LNCAP (cell line): ENCODE results near the gene SNRPD1.

Experiments used
- TF ChIP-seq, protein P1 (sequence below): fragments of 450-650 bp; IDR thresholded peaks from 2 replicates; pipeline ENCODE4 v1.5.1; 2017; ENCODE audit warnings: mild to moderate bottlenecking

The SNRPD1 gene

DNA sequence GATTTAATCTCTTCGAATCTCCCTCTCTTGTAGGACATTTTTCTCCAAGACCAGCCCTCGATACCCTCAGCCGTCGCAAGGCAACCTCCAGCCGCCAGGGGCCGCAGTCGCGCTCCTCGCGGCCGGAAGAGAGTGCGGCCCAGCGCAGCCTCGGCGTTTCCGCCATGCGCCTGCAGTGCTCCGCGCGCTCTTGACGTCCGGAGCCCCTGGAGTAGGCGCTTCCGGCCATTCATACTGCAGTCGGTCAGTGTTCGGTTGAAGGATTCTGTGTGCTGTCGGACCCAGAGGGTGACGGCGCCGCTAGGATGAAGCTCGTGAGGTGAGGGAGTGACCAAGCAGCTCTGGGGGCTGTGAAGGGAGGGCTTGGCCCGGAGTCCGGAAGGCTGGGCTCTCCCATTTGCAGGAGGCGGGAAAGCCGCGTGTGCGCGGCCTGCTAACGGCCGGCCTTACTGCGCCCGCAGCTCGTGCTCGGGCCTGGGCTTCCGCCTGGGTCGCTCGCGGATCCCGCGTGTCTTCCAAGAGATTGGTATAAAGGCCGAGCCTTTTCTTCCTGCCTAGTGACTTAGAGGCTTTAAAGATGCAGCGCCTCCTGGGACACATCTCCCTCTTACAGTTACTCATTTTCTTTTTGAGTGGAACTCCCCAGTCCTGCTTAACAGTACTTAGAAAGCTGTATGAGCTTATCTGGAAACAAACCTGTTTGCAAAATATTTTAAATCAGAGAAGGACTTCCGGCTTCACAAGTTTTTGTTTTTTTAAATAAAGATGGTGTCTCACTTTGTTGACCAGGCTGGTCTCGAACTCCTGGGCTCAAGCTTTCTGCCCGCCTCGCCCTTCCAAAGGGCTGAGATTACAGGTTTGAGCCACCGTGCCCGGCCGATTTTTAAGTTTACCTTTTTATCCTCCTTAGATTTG, at the start of gene SNRPD1:
Gene SNRPD1, plus strand, starts transcription at position 190 of the 915 bp plus-strand sequence. Its CDS starts 116 bp downstream, at position 306.
- TF ChIP-seq, protein P1, sequence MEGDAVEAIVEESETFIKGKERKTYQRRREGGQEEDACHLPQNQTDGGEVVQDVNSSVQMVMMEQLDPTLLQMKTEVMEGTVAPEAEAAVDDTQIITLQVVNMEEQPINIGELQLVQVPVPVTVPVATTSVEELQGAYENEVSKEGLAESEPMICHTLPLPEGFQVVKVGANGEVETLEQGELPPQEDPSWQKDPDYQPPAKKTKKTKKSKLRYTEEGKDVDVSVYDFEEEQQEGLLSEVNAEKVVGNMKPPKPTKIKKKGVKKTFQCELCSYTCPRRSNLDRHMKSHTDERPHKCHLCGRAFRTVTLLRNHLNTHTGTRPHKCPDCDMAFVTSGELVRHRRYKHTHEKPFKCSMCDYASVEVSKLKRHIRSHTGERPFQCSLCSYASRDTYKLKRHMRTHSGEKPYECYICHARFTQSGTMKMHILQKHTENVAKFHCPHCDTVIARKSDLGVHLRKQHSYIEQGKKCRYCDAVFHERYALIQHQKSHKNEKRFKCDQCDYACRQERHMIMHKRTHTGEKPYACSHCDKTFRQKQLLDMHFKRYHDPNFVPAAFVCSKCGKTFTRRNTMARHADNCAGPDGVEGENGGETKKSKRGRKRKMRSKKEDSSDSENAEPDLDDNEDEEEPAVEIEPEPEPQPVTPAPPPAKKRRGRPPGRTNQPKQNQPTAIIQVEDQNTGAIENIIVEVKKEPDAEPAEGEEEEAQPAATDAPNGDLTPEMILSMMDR, result peak; percentile 97

DNA sequence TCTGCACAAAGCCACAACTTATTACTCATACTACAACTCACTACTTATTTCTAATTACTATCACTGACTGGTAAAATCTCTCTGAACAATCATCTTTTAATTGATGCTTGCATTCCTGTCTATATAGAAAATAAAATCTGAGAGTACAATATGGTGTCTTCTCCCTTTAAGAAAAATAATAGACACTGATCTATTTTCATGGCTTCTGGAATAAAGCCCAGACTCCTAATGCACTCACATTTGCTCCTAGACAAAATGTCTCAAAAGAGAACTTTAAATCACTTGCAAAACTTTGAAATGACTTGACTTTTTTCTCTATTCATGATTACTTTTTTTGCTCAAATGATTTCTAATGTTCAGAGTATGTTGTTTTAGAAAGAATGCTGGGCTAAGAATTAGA, 40.3 kb upstream of the SNRPD1 start:
- TF ChIP-seq, protein P1, result no peak

DNA sequence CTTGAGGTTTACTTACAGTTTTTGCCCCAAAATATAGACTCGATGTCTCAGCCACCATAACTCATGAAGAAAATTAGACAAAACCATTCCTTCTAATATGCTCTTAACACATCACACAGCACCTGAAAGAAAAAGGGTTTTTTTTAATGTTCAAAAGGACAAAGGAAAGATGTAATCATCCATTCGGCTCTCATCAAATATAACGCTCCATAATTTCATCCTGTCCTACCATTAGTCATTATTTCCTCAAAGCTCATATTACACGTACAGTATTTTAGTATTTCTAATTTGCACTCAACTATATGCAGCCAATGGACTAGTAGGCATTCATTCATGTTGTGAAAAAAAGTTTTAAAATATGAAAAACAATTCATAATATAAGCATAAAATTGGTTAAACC, 36.5 kb upstream of the SNRPD1 start:
- TF ChIP-seq, protein P1, result no peak

DNA sequence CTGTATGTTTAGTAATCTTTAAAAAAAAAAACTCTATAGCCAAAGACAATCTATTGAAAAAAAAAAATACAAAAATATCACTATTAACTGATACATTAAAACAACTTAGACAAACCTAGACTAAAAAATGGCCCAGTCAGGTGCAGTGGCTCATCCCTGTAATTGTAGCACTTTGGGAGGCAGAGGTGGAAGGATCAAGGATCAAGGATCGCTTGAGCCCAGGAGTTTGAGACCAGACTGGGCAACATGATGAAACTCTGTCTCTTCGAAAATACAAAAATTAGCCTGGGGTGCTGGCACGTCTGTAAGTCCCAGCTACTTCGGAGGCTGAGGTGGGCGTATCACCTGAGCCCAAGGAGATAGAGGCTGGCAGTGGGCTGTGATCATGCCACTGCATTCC, 27.7 kb upstream of the SNRPD1 start:
- TF ChIP-seq, protein P1, result no peak

DNA sequence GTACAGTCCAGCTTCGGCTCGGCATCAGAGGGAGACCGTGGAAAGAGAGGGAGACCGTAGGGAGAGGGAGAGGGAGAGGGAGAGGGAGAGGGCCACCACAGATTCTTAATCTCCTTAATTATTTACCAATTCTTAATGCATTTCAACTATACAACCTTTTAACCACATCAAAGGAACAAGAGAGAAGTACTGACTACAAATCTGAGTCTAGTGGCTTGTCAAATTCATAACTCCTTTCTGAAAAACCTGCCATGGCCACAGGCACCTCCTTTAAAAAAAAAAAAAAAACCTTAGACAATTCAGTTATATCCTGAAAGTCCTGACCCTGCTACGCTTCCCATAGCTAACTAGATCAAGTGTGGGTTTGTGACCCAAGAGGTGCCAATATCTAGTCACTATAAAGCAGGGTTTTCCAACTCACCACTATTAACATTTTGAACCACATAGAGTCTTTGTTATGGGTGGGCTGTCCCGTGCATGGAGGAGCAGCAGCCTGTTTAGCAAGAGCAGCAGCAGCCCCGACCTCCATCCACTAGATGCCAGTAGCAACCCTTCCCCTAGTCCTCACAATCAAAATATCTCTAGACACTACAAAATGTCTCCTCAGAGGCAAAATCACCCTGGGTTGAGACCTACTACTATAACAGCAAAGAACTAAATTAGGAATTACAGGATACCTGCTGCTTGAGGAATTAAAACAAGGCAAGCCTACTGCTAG, 18.4 kb upstream of the SNRPD1 start:
- TF ChIP-seq, protein P1, result no peak

DNA sequence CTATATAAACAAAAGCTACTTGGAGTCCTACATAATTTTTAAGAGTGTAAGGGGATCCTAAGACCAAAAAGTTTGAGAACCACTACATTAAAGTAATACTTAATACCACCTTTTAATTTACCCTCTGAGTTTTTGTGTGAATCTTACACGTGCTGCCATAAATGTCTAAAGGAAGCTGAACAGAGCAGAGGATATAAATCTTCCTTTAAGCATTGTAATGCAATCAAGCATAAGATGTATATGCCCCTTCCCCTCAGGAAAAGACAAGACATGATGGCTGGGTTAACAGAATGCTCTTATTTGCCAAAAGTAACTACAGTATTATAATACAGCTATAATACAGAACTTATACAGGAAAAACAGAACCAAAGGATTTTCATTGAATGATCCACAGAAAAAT, 14.5 kb upstream of the SNRPD1 start:
- TF ChIP-seq, protein P1, result no peak

DNA sequence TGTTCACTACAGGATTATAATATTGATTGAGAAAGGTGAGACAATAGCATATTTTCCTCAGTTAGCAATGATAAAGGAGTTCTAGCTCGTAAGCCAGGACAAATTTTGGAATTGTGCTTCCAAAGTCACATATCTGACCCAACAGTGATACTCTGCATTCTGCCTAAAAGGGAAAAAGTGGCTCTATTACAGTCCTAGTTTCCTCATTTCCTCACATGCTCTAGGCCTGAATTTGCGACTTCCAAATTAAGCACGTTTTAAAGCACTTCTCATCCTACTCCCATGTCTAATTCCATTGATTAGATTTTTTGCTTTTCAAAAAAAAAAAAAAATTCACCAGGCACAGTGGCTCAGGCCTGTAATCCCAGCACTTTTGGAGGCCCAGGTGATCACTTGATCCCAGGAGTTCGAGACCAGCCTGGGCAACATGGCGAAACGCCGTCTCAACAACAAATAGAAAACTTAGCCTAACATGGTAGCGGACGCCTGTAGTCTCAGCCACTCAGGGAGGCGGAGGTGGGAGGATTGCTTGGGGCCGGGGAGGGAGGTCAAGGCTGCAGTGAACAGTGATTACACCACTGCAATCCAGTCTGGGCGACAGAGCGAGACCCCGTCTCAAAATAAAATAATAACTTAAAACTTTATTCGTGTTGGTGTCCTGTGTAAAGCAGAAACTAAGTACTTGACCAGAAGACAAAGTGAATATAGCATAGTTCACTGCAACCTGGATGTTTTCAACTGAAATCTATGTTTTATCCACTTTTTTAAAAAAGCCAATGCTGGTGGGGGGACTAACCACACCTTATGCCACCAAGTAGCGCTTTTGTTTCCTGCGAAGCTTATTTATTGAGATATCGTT, 13.2 kb upstream of the SNRPD1 start:
- TF ChIP-seq, protein P1, result no peak
